A673 (cell line): ENCODE results near the gene GLI3.

ENCODE experiments used
- CTCF ChIP-seq: fragments of 300-800, 200-600 bp; sonication (generic); conservative IDR thresholded peaks from 2 replicates; pipeline ENCODE4 v1.5.1; 2017; ENCODE audit warnings: low read depth, mild to moderate bottlenecking, antibody characterized with exemption, low read length, moderate library complexity, mixed read lengths
- EZH2 ChIP-seq: fragments of 200-600 bp; sonication (generic); IDR thresholded peaks from 2 replicates; pipeline ENCODE4 v1.6.1; 2017; ENCODE audit warnings: borderline replicate concordance, low read depth, mild to moderate bottlenecking, mixed read lengths, antibody characterized with exemption, low read length; ENCODE audit not compliant: poor library complexity, severe bottlenecking

GRCh38 chr7:41940760-41941343, 296.2 kb downstream of the GLI3 start:
- TF ChIP-seq CTCF = peak; percentile 89
- TF ChIP-seq EZH2 = no peak
